DND-41 (cell line): Measurements from ENCODE around the gene DND1.
"Not testable (repeated sequence)": the region's sequence is repeated elsewhere in the genome, so short reads cannot be mapped to it uniquely, and the experiment has no call there.

Experiments used
- ATAC-seq: fragments of 200-7000 bp; cut with Tn5 transposase; 3 replicates; pipeline ENCODE4 v1.9.1; 2021; ENCODE audit warnings: low read depth; ENCODE audit not compliant: insufficient read depth
- DNase-seq: peaks from one replicate; pipeline ENCODE4 v3.0.0-alpha.2; 2020
- H2AFZ ChIP-seq: 2 replicates; pipeline ENCODE4 v1.6.0; 2012; ENCODE audit warnings: low read depth, low read length
- H3K27ac ChIP-seq: 2 replicates; pipeline ENCODE4 v1.5.1; 2012; ENCODE audit warnings: low read length, inconsistent platforms
- H3K27me3 ChIP-seq: fragments of 200-600 bp; sonication (generic); 2 replicates; pipeline ENCODE4 v1.6.0; 2012; ENCODE audit warnings: low read length, mild to moderate bottlenecking, inconsistent platforms; ENCODE audit not compliant: insufficient read depth, poor library complexity
- H3K36me3 ChIP-seq: 2 replicates; pipeline ENCODE4 v1.5.1; 2012; ENCODE audit warnings: low read length, inconsistent platforms; ENCODE audit not compliant: insufficient read depth
- H3K4me1 ChIP-seq: 2 replicates; pipeline ENCODE4 v1.5.1; 2012; ENCODE audit warnings: mild to moderate bottlenecking, low read length; ENCODE audit not compliant: insufficient read depth
- H3K4me2 ChIP-seq: 2 replicates; pipeline ENCODE4 v1.6.0; 2012; ENCODE audit warnings: mild to moderate bottlenecking, moderate library complexity, low read length, inconsistent platforms; ENCODE audit not compliant: insufficient read depth
- H3K4me3 ChIP-seq, 2 experiments: fragments of 200-600 bp in 1 of 2; shearing (Covaris generic) in 1 of 2; 2 replicates each; pipeline ENCODE4 v1.5.1; 2012 to 2016; ENCODE audit warnings: inconsistent platforms in 2 of 2, low read length in 2 of 2, mild to moderate bottlenecking in 2 of 2, low read depth in 1 of 2, moderate library complexity in 1 of 2
- H3K79me2 ChIP-seq: 2 replicates; pipeline ENCODE4 v1.6.0; 2012; ENCODE audit warnings: low read length, inconsistent platforms; ENCODE audit not compliant: insufficient read depth
- H3K9ac ChIP-seq: 2 replicates; pipeline ENCODE4 v1.6.0; 2012; ENCODE audit warnings: low read depth, mild to moderate bottlenecking, inconsistent platforms, low read length, moderate library complexity
- H3K9me3 ChIP-seq: 2 replicates; pipeline ENCODE4 v1.5.1; 2012; ENCODE audit warnings: low read length, moderate library complexity, mild to moderate bottlenecking, inconsistent platforms; ENCODE audit not compliant: insufficient read depth, severe bottlenecking
- H4K20me1 ChIP-seq: 2 replicates; pipeline ENCODE4 v1.6.0; 2012; ENCODE audit warnings: low read length; ENCODE audit not compliant: insufficient read depth
- CTCF ChIP-seq: IDR thresholded peaks from 2 replicates; pipeline ENCODE4 v1.5.1; 2012; ENCODE audit warnings: borderline replicate concordance, low read length, moderate library complexity, mild to moderate bottlenecking; ENCODE audit not compliant: poor library complexity, severe bottlenecking; ENCODE audit errors: extremely low read depth
- EZH2 ChIP-seq: IDR thresholded peaks from 3 replicates; pipeline ENCODE4 v1.6.1; 2012; ENCODE audit warnings: borderline replicate concordance, low read depth, mild to moderate bottlenecking, moderate library complexity, low read length, inconsistent platforms; ENCODE audit not compliant: severe bottlenecking

DND1 gene

GRCh38 chr5:140672455-140673186 lies 755 bp downstream of the DND1 start:
- peaks cover under 1% of the 10 kb centered on the region; the same call in 1 of the 2 replicates for H3K4me1 ChIP-seq
- no peak overlapping the region for H3K4me3 ChIP-seq
- no peak overlapping the region for H2AFZ ChIP-seq
- no peak for TF ChIP-seq CTCF
- no peak for TF ChIP-seq EZH2
- DNase-seq (no peak), ATAC-seq (peak; percentile 5; the same call in 1 of the 3 replicates)
- no peak overlapping the region for H3K9ac ChIP-seq
- peaks cover 10% of the 10 kb centered on the region; the same call in 1 of the 2 replicates for H3K79me2 ChIP-seq
- no peaks in the 10 kb centered on the region for H3K9me3 ChIP-seq
- H4K20me1 ChIP-seq: peaks cover 7% of the 10 kb centered on the region; the same call in 1 of the 2 replicates
- no peak overlapping the region for H3K27ac ChIP-seq
- H3K27me3 ChIP-seq: no peaks in the 10 kb centered on the region
- peaks cover 92% of the 10 kb centered on the region for H3K36me3 ChIP-seq
- no peak overlapping the region for H3K4me2 ChIP-seq

- H3K79me2 ChIP-seq: peaks cover 20% of the 10 kb centered on the region
- TF ChIP-seq EZH2 (no peak), CTCF (no peak)
- ATAC-seq: no peak
- H3K4me1 ChIP-seq: peaks cover 11% of the 10 kb centered on the region
- H4K20me1 ChIP-seq: peaks cover 15% of the 10 kb centered on the region; the same call in 1 of the 2 replicates
- H3K9ac ChIP-seq: no peak overlapping the region
- no peaks in the 10 kb centered on the region for H3K27me3 ChIP-seq
- H3K4me2 ChIP-seq: no peak overlapping the region
- no peak overlapping the region for H3K27ac ChIP-seq
- no peak overlapping the region for H2AFZ ChIP-seq
- no peaks in the 10 kb centered on the region for H3K9me3 ChIP-seq
- DNase-seq: no peak
- H3K4me3 ChIP-seq: no peak overlapping the region
- H3K36me3 ChIP-seq: peaks cover 91% of the 10 kb centered on the region
These were observed 1.8 kb downstream of the DND1 start for GRCh38 chr5:140671472-140672125.

GRCh38 chr5:140671035-140671434 lies 2.3 kb downstream of the DND1 start:
- ATAC-seq, DNase-seq, H3K4me2 ChIP-seq, H3K27ac ChIP-seq, H3K9ac ChIP-seq, H2AFZ ChIP-seq, H3K9me3 ChIP-seq, H3K27me3 ChIP-seq, H3K4me3 ChIP-seq: not testable (repeated sequence)
- H3K79me2 ChIP-seq: peaks cover 25% of the 10 kb centered on the region
- H4K20me1 ChIP-seq: peaks cover 15% of the 10 kb centered on the region; the same call in 1 of the 2 replicates
- peaks cover 16% of the 10 kb centered on the region for H3K4me1 ChIP-seq
- H3K36me3 ChIP-seq: peaks cover 85% of the 10 kb centered on the region
